H9 (cell line): ENCODE data around the gene NHS. TPM values are rescaled to one million over a fixed set of nuclear protein-coding genes. Genes with fewer than 3 reads are reported as not detected.

ENCODE experiments used
- DNase-seq: peaks from one replicate; pipeline ENCODE4 v3.0.0-alpha.2; 2017
- H2AFZ ChIP-seq: one replicate; pipeline ENCODE4 v1.6.1; 2013; ENCODE audit warnings: mild to moderate bottlenecking, low read length, control low read depth, moderate library complexity
- H2AK5ac ChIP-seq: 2 replicates; pipeline ENCODE4 v1.6.1; 2013; ENCODE audit warnings: low read length, control low read depth, mixed read lengths; ENCODE audit not compliant: insufficient read length
- H2BK120ac ChIP-seq: one replicate; pipeline ENCODE4 v1.6.1; 2013; ENCODE audit warnings: low read depth, mild to moderate bottlenecking, low read length, control low read depth, inconsistent platforms; ENCODE audit not compliant: poor library complexity, severe bottlenecking
- H2BK12ac ChIP-seq: 2 replicates; pipeline ENCODE4 v1.6.1; 2013; ENCODE audit warnings: low read length, control low read depth, mixed read lengths, low read depth; ENCODE audit not compliant: insufficient read length
- H2BK15ac ChIP-seq: 2 replicates; pipeline ENCODE4 v1.6.1; 2013; ENCODE audit warnings: low read depth, low read length, control low read depth
- H2BK20ac ChIP-seq: one replicate; pipeline ENCODE4 v1.6.1; 2013; ENCODE audit warnings: low read depth, mild to moderate bottlenecking, low read length, control low read depth, inconsistent platforms; ENCODE audit not compliant: poor library complexity, severe bottlenecking
- H2BK5ac ChIP-seq: 2 replicates; pipeline ENCODE4 v1.6.1; 2013; ENCODE audit warnings: low read length, control low read depth, mixed read lengths; ENCODE audit not compliant: insufficient read length
- H3K14ac ChIP-seq: 2 replicates; pipeline ENCODE4 v1.6.1; 2013; ENCODE audit warnings: low read length, control low read depth; ENCODE audit not compliant: insufficient read depth
- H3K18ac ChIP-seq: 2 replicates; pipeline ENCODE4 v1.6.1; 2013; ENCODE audit warnings: low read depth, mild to moderate bottlenecking, mixed read lengths, low read length, control low read depth; ENCODE audit not compliant: insufficient read length
- H3K23ac ChIP-seq: 2 replicates; pipeline ENCODE4 v1.6.1; 2013; ENCODE audit warnings: low read length, control low read depth, mixed read lengths, low read depth; ENCODE audit not compliant: insufficient read length
- H3K23me2 ChIP-seq: 2 replicates; pipeline ENCODE4 v1.6.1; 2013; ENCODE audit warnings: low read depth, mild to moderate bottlenecking, mixed read lengths, low read length, control low read depth; ENCODE audit not compliant: insufficient read length, poor library complexity, severe bottlenecking
- H3K27ac ChIP-seq: 2 replicates; pipeline ENCODE4 v1.5.1; 2013; ENCODE audit warnings: low read length, control low read depth, mixed read lengths, low read depth; ENCODE audit not compliant: insufficient read length
- H3K27me3 ChIP-seq: 2 replicates; pipeline ENCODE4 v1.6.1; 2013; ENCODE audit warnings: low read length, control low read depth, inconsistent platforms; ENCODE audit not compliant: insufficient read depth
- H3K4ac ChIP-seq: 2 replicates; pipeline ENCODE4 v1.6.1; 2013; ENCODE audit warnings: low read depth, mild to moderate bottlenecking, control low read depth, inconsistent platforms, low read length, moderate library complexity
- H3K4me1 ChIP-seq: 2 replicates; pipeline ENCODE4 v1.6.1; 2013; ENCODE audit warnings: low read length, control low read depth, inconsistent platforms; ENCODE audit not compliant: insufficient read depth
- H3K4me2 ChIP-seq: 2 replicates; pipeline ENCODE4 v1.6.1; 2013; ENCODE audit warnings: low read length, control low read depth, mixed read lengths; ENCODE audit not compliant: insufficient read length, insufficient read depth
- H3K56ac ChIP-seq: 2 replicates; pipeline ENCODE4 v1.6.1; 2013; ENCODE audit warnings: low read depth, mild to moderate bottlenecking, mixed read lengths, low read length, control low read depth; ENCODE audit not compliant: insufficient read length
- H3K79me1 ChIP-seq: 2 replicates; pipeline ENCODE4 v1.6.1; 2013; ENCODE audit warnings: low read depth, mild to moderate bottlenecking, moderate library complexity, low read length, control low read depth, inconsistent platforms; ENCODE audit not compliant: insufficient read depth, poor library complexity, severe bottlenecking
- H3K79me2 ChIP-seq: 2 replicates; pipeline ENCODE4 v1.6.1; 2013; ENCODE audit warnings: low read length, control low read depth, inconsistent platforms; ENCODE audit not compliant: insufficient read depth
- H3K9ac ChIP-seq: 2 replicates; pipeline ENCODE4 v1.6.1; 2013; ENCODE audit warnings: low read length, control low read depth, mixed read lengths; ENCODE audit not compliant: insufficient read length; ENCODE audit errors: extremely low read depth
- H3K9me3 ChIP-seq: one replicate; pipeline ENCODE4 v1.6.1; 2013; ENCODE audit warnings: low read depth, low read length, inconsistent platforms; ENCODE audit not compliant: control insufficient read depth
- H3T11ph ChIP-seq: one replicate; pipeline ENCODE4 v1.6.1; 2013; ENCODE audit warnings: mild to moderate bottlenecking, low read length, control low read depth, inconsistent platforms
- H4K20me1 ChIP-seq: one replicate; pipeline ENCODE4 v1.6.1; 2013; ENCODE audit not compliant: control insufficient read depth, insufficient read length, insufficient read depth
- H4K5ac ChIP-seq: 2 replicates; pipeline ENCODE4 v1.6.1; 2013; ENCODE audit warnings: low read depth, mild to moderate bottlenecking, mixed read lengths, low read length, control low read depth; ENCODE audit not compliant: insufficient read length
- H4K8ac ChIP-seq: replicated peaks from 2 replicates; pipeline ENCODE4 v1.6.1; 2013; ENCODE audit warnings: low read length, control low read depth, mixed read lengths, low read depth; ENCODE audit not compliant: insufficient read length
- H4K91ac ChIP-seq: 2 replicates; pipeline ENCODE4 v1.6.1; 2013; ENCODE audit warnings: low read depth, mild to moderate bottlenecking, moderate library complexity, mixed read lengths, low read length, control low read depth; ENCODE audit not compliant: insufficient read length
- H3K27ac Mint-ChIP-seq, 3 experiments: 2 replicates in 2 of 3; 3 replicates in 1 of 3; pipeline ENCODE4 v1.8.0; 2020 to 2021; ENCODE audit warnings: mixed read lengths in 3 of 3, mild to moderate bottlenecking in 1 of 3, moderate library complexity in 1 of 3
- H3K27me3 Mint-ChIP-seq: 2 replicates; pipeline ENCODE4 v1.8.0; 2021; ENCODE audit warnings: low read depth, mild to moderate bottlenecking, moderate library complexity, mixed read lengths
- H3K36me3 Mint-ChIP-seq, 3 experiments: 2 replicates in 2 of 3; 3 replicates in 1 of 3; pipeline ENCODE4 v1.8.0; 2020 to 2021; ENCODE audit warnings: low read depth in 3 of 3, mixed read lengths in 3 of 3; ENCODE audit not compliant: insufficient read depth in 1 of 3
- H3K4me1 Mint-ChIP-seq, 2 experiments: 2 replicates each; pipeline ENCODE4 v1.8.0; 2020; ENCODE audit warnings: mixed read lengths in 2 of 2
- H3K4me3 Mint-ChIP-seq, 2 experiments: 2 replicates in 1 of 2; 3 replicates in 1 of 2; pipeline ENCODE4 v1.8.0; 2020 to 2021; ENCODE audit warnings: mild to moderate bottlenecking in 2 of 2, mixed read lengths in 2 of 2, moderate library complexity in 1 of 2
- H3K9me3 Mint-ChIP-seq, 2 experiments: 2 replicates in 1 of 2; 3 replicates in 1 of 2; pipeline ENCODE4 v1.8.0; 2020; ENCODE audit warnings: mild to moderate bottlenecking in 2 of 2, mixed read lengths in 2 of 2, moderate library complexity in 1 of 2
- CTCF ChIP-seq: fragments of 200-600 bp; sonication (generic); conservative IDR thresholded peaks from 3 replicates; pipeline ENCODE4 v1.8.0; 2021; ENCODE audit warnings: antibody characterized with exemption, mild to moderate bottlenecking
- WGBS: extraction: QIAGEN DNeasy Blood & Tissue Kit; methylation state at CpG from one replicate; pipeline ENCODE4 v1.1.7; 2013; ENCODE audit warnings: missing lambda C conversion rate, low lambda C conversion rate, mixed read lengths; ENCODE audit not compliant: insufficient read length; ENCODE audit errors: extremely low coverage; 5-methylcytosine and 5-hydroxymethylcytosine counted together
- total RNA-seq: library from RNA; stranded (reverse); gene quantifications from 2 replicates; pipeline ENCODE4 v1.2.1, GENCODE V29; 2021

Gene NHS
- total RNA-seq, 1 experiment from 2014 or later = 8.7 TPM

- H2BK15ac ChIP-seq = no peak overlapping the region
- H4K91ac ChIP-seq = no peak overlapping the region
- no peaks in the 10 kb centered on the region for H3K79me1 ChIP-seq
- H3K14ac ChIP-seq = no peak overlapping the region
- H3K4ac ChIP-seq = no peak overlapping the region
- H3K27me3 Mint-ChIP-seq = peaks cover 2% of the 10 kb centered on the region; the same call in 1 of the 2 replicates
- H3K4me1 Mint-ChIP-seq = peaks cover 12% of the 10 kb centered on the region in 2 experiments
- H3K27ac Mint-ChIP-seq = no peak overlapping the region; a peak in 1 of 7 replicates
- H3K23ac ChIP-seq = no peak overlapping the region
- no peak overlapping the region for H2AK5ac ChIP-seq
- no peaks in the 10 kb centered on the region for H3K23me2 ChIP-seq
- H2BK120ac ChIP-seq = no peak overlapping the region
- no peak for DNase-seq
- no peak overlapping the region for H2BK20ac ChIP-seq
- no peak overlapping the region for H2BK12ac ChIP-seq
- no peaks in the 10 kb centered on the region; the same call in 1 of the 2 replicates for H3K4me1 ChIP-seq
- TF ChIP-seq CTCF = no peak
- H4K8ac ChIP-seq = no peak overlapping the region
- no peaks in the 10 kb centered on the region for H3K79me2 ChIP-seq
- peaks cover 5% of the 10 kb centered on the region for H3K9me3 ChIP-seq
- no peak overlapping the region for H3T11ph ChIP-seq
- H4K5ac ChIP-seq = no peak overlapping the region
- H3K9me3 Mint-ChIP-seq = peaks cover 3 to 5% of the 10 kb centered on the region in 2 experiments; a peak in 2 of 5 replicates
- no CpG with 5 or more reads among the region's 8 CpGs for WGBS
- no peak overlapping the region for H3K4me2 ChIP-seq
- no peaks in the 10 kb centered on the region for H3K27me3 ChIP-seq
- no peaks in the 10 kb centered on the region for H4K20me1 ChIP-seq
- no peak overlapping the region for H2BK5ac ChIP-seq
- H3K9ac ChIP-seq = no peak overlapping the region
- H2AFZ ChIP-seq = no peak overlapping the region
- no peak overlapping the region for H3K4me3 Mint-ChIP-seq
- H3K27ac ChIP-seq = no peak overlapping the region
- no peak overlapping the region for H3K18ac ChIP-seq
- H3K36me3 Mint-ChIP-seq = peaks cover 0 to 3% (median 0%) of the 10 kb centered on the region in 3 experiments; a peak in 2 of 7 replicates
- no peak overlapping the region for H3K56ac ChIP-seq
These were observed 192.2 kb downstream of the NHS start for GRCh38 chrX:17567187-17567586.
